GM18526 (cell line): ENCODE results near the gene ZNF883.

Experiments used
- POLR2A ChIP-seq: IDR thresholded peaks from 3 replicates; pipeline ENCODE4 v1.6.1; 2011; ENCODE audit not compliant: insufficient read length; ENCODE audit errors: extremely low read depth

ZNF883 gene

GRCh38 chr9:113011911-113012381 is at the start of gene ZNF883:
Gene ZNF883, minus strand, starts transcription at chr9:113012192.
- no peak for TF ChIP-seq POLR2A

GRCh38 chr9:113057193-113057592 is 45.2 kb upstream of the ZNF883 start:
- TF ChIP-seq POLR2A = no peak

- TF ChIP-seq POLR2A = peak; percentile 73
Observed at GRCh38 chr9:113056191-113057106, 44.5 kb upstream of the ZNF883 start, which contains the start of gene ZFP37. Gene ZFP37, minus strand, starts transcription at chr9:113056724. Its CDS starts 36 bp downstream, at chr9:113056688.

GRCh38 chr9:113042884-113043657 is 31.1 kb upstream of the ZNF883 start:
- no peak for TF ChIP-seq POLR2A

- no peak for TF ChIP-seq POLR2A
Observed at GRCh38 chr9:113026200-113026599, 14.2 kb upstream of the ZNF883 start.

GRCh38 chr9:113018247-113018646 is 6.3 kb upstream of the ZNF883 start:
- no peak for TF ChIP-seq POLR2A

- TF ChIP-seq POLR2A = no peak
Observed at GRCh38 chr9:113012492-113012891, 500 bp upstream of the ZNF883 start.

- no peak for TF ChIP-seq POLR2A
Observed at GRCh38 chr9:113005777-113006176, 6.2 kb downstream of the ZNF883 start.

- no peak for TF ChIP-seq POLR2A
Observed at GRCh38 chr9:112997236-112997941, 14.6 kb downstream of the ZNF883 start.

- no peak for TF ChIP-seq POLR2A
Observed at GRCh38 chr9:112971415-112971814, 40.6 kb downstream of the ZNF883 start.

GRCh38 chr9:112970939-112971338 is 41.1 kb downstream of the ZNF883 start:
- TF ChIP-seq POLR2A = no peak

- no peak for TF ChIP-seq POLR2A
Observed at GRCh38 chr9:112969730-112970129, 42.3 kb downstream of the ZNF883 start.

GRCh38 chr9:112955550-112955949 is 56.4 kb downstream of the ZNF883 start:
- TF ChIP-seq POLR2A = no peak

- TF ChIP-seq POLR2A = no peak
Observed at GRCh38 chr9:112945620-112946208, 66.3 kb downstream of the ZNF883 start.

- TF ChIP-seq POLR2A = no peak
Observed at GRCh38 chr9:112939418-112939817, 72.6 kb downstream of the ZNF883 start.
